Activated gamma-delta T cell (primary cell): ENCODE data around the gene ATP4B.

Source experiments
- DNase-seq: peaks from one replicate; lab custom pipeline; 2025; lab: John Stamatoyannopoulos, UW
- total RNA-seq, 2 donors: gene quantifications; one replicate each; lab custom pipeline; 2026; lab: John Stamatoyannopoulos, UW

The ATP4B gene
- 0 reads per million in 2 donors for total RNA-seq

DNA sequence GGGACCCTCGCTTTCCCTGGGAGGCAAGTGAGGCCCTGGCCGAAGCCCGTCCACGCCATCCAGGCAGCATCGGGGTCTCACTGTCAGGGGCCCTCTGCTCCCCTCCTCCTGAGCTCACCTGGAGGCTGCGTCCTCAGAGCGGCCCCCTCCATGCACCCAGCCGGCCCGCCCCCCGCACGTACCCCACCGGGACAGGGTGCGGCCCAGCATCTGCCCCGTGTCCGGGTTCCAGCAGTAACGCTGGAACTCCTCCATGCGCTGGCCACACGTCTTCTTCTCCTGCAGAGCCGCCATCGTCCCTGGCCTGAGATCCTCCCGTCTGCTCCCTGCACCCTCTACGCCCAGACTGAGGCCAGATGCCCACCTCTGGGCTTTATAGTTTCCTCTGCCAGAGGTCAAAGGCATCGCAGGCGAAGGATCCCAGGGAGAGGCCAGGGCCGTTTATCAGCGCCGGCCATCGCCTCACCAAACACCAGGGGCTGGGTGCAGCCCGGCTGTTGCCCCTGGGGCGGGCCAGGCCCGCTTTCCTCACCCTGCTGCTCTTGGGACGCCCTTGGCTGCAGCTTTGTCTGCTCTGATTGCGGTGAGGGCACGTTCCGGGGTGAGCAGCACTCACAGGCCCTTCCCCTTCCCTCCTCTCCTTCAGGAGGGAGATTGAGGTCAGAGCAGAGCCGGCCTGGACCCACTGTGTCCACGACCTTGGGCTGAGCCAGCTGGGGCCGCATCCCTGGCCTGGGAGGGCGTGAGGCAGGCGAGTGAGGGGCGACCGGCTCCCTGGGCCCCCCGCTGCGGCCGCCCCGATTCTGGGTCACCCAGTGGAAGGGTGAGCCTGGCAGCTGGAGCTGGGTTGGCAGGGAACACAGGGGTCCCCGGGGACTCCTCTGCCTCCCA is at the start of gene ATP4B:
Gene ATP4B, minus strand, starts transcription at position 348 of the 891 bp plus-strand sequence. Its CDS starts 54 bp downstream, at position 294.
- no peak for DNase-seq

DNA sequence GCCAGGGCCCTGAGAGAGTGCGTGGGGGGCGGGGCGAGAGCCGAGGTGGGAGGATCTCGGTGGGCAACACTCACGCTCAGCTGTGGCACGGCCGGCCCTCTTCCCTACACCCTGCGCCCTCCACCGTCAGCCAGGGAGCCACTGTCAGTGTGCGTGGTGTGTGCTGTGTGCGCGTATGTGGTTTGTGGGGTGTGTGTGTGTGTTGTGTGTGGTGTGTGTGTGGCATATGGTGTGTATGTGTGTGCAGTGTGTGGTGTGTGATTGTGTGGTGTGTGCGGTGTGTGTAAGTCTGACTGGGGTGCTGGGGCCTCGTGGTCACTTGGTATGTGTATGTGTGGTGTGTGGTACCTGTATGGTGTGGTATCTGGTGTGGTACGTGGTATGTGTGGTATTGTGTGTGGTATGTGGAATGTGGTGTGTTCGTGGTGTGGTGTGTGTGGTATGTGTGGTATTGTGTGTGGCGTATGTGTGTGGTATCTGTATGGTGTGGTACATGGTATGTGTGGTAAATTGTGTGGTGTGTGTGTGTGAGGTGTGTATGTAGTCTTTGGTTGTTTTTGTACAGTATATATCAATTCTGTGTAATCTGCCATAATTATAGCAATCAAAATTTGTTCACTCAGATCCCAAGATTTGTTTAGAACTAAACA is 14.1 kb upstream of the ATP4B start:
- no peak for DNase-seq

GRCh38 chr13:113671066-113672001 is 13.3 kb upstream of the ATP4B start:
- DNase-seq = no peak

GRCh38 chr13:113670541-113670940 is 12.5 kb upstream of the ATP4B start:
- no peak for DNase-seq

- DNase-seq = no peak
Observed at GRCh38 chr13:113669755-113670341, 11.8 kb upstream of the ATP4B start.

GRCh38 chr13:113669231-113669754 is 11.3 kb upstream of the ATP4B start:
- no peak for DNase-seq

DNA sequence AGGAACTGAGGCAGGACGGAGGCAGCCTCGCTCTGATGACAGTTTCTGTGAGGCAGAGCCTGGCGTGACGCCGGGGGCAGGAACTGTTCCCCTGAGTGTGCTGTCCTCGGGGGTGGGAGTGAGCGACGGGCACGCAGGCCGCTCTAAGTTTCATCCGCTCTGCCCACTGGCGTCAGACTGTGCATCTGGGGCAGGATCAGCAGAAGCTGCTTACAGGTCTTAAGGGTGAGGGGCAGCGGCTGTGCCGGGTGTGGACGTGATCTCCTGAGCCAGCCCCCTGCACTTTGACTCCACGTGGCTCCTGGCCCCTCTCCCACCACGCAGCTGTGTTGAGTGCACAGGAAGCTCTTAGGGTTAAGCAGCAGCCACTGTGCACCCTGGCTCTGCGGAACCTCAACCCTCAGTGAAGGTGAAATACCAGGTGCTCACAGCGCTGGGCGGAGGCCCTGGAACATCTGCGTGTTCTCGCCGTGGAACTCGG is 10.5 kb upstream of the ATP4B start:
- no peak for DNase-seq

DNA sequence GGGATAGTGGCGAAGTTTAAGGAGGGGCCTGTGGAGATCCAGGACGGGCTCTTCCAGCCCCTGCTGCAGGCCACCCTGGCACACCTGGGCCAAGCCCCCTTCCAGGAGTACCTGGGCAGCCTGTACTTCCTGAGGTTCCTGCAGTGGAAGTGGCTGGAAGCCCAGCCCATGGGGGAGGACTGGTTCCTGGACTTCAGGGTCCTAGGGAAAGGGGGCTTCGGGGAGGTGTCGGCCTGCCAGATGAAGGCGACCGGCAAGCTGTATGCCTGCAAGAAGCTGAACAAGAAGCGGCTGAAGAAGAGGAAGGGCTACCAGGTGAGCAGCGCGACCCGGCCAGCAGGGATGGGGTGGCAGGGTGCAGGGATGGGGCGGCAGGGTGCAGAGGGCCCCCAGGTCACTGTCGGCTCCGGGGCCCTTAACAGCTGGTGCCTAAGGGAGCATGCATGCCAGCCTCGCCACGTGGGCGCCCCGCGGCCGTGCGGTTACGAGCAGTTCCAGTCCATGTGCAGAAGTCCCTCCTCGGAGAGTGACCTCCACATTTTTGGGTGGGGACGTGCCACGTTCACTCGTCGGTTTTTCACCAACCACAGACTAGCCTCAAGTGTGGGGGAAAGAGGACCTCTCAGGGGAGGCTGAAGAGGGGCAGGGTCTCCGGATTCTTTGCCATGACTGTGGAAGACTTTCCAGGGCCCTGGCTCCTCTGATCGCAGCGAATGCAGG is 9.9 kb upstream of the ATP4B start:
- no peak for DNase-seq

DNA sequence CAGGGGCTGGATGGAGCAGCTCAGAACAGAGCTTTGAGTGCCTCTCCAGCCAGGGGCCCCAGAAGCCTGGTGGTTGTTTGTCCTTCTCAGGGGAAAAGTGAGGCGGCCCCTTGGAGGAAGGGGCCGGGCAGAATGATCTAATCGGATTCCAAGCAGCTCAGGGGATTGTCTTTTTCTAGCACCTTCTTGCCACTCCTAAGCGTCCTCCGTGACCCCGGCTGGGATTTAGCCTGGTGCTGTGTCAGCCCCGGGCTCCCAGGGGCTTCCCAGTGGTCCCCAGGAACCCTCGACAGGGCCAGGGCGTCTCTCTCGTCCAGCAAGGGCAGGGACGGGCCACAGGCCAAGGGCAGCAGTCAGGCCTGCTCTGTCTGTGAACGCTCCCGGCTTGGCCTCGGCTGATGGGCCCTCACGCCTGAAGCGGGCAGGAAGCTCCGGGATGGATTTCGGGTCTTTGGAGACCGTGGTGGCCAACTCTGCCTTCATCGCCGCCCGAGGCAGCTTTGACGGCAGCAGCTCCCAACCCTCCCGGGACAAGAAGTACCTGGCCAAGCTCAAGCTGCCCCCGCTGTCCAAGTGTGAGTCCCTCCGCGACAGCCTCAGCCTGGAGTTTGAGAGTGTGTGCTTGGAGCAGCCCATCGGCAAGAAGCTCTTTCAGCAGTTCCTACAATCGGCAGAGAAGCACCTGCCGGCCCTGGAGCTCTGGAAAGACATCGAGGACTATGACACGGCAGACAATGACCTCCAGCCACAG is 9.1 kb upstream of the ATP4B start, which contains the start of gene GRK1:
Gene GRK1, plus strand, starts transcription at position 269 of the 751 bp plus-strand sequence. Its CDS starts 168 bp downstream, at position 437.
- DNase-seq = no peak

GRCh38 chr13:113666329-113666670 is 8.3 kb upstream of the ATP4B start:
- DNase-seq = no peak

- no peak for DNase-seq
Observed at GRCh38 chr13:113665597-113666328, 7.8 kb upstream of the ATP4B start.

DNA sequence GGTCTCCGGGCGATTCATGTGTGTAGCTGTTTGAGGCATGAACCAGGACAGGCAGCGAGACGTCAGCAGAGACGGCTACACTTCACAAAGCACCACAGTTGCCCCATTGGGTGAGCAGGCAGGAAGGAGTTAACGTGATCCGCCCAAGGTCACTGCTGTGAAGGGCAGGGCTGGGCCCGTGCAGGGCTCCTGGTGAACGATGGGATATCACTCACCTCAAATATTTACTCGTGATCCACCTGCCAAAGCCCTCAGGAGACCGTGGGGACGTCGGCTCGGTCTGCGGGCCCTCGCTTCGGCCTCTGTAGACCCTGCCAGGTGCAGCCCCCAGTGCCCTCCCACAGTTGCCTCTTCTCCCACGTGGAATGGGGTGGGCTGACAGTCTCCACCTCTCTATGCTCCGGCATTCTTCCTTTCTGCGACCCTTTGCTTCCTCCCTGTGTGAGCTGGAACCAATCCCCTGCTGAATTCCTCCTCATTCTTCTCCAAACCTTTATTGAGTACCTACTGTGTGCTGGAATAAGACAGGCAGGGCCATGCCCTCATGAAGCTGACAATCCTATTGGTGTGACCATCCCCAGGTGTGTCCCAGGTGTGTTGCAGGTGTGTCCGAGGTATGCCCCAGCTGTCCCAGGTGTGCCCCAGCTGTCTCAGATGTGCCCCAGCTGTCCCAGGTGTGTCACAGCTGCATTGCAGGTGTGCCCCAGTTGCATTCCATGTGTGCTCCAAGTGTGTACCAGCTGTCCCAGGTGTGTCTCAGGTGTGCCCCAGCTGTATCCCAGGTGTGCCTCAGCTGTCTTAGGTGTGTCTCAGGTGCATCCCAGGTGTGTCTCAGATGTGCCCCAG is 7.0 kb upstream of the ATP4B start:
- no peak for DNase-seq

DNA sequence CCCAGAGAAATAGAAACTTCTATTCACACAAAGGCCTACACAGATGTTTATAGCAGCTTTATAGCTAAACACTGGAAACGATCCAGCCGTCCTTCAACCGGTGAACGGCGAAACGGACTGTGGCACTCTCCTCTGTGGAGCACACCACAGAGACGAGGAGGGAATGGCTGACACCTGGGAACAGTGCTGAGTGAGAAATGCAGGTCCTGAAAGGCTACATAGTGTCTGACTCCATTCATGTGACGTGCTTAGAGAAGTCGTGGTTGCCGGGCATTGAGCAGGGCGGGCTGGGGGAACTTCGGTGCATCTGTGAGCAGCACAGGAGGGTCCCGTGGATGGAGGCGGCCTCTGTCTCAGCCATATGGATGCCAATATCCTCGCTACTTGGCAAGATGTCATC is 5.9 kb upstream of the ATP4B start:
- DNase-seq = no peak

DNA sequence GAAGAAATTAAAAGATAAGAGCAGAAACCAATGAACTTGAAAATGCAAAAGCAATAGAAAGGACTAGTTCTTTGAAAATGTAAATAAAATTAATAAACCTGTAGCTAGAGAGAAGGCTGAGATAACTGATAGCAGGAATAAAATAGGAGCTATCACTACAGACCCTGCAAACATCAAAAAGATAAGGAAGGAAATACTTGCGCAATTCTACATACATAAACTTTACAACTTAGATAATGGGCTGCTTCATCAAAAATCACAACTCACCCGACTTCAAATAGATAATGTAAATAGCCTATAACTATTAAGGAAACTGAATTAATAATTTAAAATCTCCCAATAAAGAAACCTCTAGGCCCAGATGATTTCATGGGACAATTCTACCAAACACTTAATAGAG is 3.5 kb upstream of the ATP4B start:
- DNase-seq = no peak

DNA sequence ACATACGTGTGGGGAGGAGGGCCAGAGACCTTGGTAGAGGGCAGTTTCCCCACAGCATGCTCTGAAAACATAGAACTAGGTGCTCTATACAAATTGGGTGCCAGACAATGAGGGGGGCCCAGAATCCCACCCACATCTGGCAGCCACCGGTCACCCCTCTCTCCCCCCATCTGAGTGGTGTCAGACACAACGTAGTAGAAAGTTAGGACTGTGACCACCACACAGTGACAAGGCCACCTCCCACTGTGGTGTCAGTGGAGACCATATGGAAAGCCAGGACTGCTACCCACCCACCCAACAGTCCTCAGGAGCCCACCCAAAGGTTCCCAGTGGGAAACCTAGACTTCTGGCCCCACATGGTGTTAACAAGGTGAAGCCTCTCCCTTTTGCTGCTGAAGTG is 2.1 kb upstream of the ATP4B start:
- DNase-seq = no peak

GRCh38 chr13:113659337-113659736 is 1.3 kb upstream of the ATP4B start:
- DNase-seq = no peak

DNA sequence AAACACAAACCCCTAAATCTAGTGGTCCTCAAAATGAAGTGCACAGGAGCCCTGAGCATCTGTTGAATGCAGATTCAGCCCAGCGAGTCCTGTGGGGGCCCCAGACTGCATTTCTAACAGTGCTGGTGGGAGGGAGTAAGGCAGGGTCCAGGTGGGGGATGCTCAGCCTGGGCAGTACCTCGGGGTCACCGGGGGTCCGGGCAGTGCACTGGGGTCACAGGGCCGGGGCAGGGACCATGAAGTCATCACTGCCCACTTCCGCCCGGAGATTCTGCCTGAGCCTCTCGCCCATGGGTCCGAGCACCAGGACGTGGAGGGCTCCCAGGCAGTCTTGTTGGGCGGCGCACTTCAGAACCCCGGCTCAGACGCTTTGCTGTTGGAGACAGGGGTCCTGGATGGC is 838 bp upstream of the ATP4B start:
- DNase-seq = no peak
